Vagina (tissue), 2 donors: ENCODE results near the gene ARHGAP23.

Source experiments
- POLR2A ChIP-seq, 2 donors: fragments of 450-650 bp; IDR thresholded peaks; one replicate each; pipeline ENCODE4 v1.6.1; 2017; ENCODE audit warnings: antibody characterized with exemption in 2 of 2, mild to moderate bottlenecking in 2 of 2, moderate library complexity in 2 of 2
- TF ChIP-seq, protein P1 (sequence below), 3 experiments: fragments of 450-650 bp in 2 of 3; fragments of 200-600 bp in 1 of 3; sonication (generic) in 1 of 3; IDR thresholded peaks; one replicate each; pipeline ENCODE4 v1.5.1; 2017 to 2019; ENCODE audit warnings: antibody characterized with exemption in 3 of 3, mild to moderate bottlenecking in 2 of 3, moderate library complexity in 2 of 3

DNA sequence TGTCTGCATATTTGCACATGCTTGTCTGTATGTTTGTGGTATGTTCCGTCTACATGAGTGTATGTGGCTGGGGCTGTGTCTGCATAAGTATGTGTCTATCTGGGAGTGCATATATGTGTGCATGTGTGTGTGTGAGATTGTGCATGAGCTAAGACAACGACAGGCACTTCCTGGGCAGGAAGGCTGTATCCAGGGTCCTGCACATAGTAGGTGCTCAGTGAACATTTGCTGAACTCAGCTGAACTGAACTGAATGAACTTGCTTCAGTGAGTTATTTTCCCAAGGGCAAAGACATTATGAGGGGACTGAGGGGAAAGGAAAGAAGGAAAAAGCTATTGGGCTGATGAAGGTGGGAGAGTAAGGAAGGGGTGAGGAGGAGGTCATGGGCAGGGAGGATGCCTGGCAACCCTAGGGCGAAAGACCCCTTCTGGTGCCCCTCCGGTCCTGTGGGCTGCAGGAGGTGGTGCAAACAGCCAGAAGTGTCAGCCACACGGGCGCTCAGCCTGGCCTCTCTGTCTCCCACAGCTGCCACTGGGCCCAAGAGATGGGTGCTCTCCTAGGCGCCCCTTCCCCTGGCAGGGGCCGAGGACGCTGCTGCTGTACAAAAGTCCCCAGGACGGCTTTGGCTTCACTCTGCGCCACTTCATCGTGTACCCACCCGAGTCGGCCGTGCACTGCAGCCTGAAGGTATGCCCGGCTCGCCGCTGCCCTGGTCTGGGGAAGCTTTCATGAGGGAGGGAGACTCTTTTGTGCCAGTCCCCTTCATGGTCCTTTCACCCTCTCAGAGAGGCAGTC is 29.5 kb downstream of the ARHGAP23 start:
- TF ChIP-seq, protein P1, sequence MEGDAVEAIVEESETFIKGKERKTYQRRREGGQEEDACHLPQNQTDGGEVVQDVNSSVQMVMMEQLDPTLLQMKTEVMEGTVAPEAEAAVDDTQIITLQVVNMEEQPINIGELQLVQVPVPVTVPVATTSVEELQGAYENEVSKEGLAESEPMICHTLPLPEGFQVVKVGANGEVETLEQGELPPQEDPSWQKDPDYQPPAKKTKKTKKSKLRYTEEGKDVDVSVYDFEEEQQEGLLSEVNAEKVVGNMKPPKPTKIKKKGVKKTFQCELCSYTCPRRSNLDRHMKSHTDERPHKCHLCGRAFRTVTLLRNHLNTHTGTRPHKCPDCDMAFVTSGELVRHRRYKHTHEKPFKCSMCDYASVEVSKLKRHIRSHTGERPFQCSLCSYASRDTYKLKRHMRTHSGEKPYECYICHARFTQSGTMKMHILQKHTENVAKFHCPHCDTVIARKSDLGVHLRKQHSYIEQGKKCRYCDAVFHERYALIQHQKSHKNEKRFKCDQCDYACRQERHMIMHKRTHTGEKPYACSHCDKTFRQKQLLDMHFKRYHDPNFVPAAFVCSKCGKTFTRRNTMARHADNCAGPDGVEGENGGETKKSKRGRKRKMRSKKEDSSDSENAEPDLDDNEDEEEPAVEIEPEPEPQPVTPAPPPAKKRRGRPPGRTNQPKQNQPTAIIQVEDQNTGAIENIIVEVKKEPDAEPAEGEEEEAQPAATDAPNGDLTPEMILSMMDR (IDR thresholded peaks at IDR 0.05): no peak
- no peak for TF ChIP-seq POLR2A (IDR thresholded peaks at IDR 0.05)
